ENCODE measurements around the gene CLASP1. TPM values are rescaled to one million over a fixed set of nuclear protein-coding genes. Genes with fewer than 3 reads are reported as not detected.
A peak's percentile ranks its signal among the peaks of the same experiment; 100 is the strongest.

CLASP1 gene
- total RNA-seq, 2 experiments from 2014 or later, result 64.6 to 66.5 TPM

- CTCF ChIA-PET, result interaction anchor here (1.7 kb wide), 1 partner anchor 159 kb away, joined by 4 read pairs; no protein-coding TSS in a partner anchor
Measured at GRCh38 chr2:121539750-121540469, 109.4 kb downstream of the CLASP1 start.

DNA sequence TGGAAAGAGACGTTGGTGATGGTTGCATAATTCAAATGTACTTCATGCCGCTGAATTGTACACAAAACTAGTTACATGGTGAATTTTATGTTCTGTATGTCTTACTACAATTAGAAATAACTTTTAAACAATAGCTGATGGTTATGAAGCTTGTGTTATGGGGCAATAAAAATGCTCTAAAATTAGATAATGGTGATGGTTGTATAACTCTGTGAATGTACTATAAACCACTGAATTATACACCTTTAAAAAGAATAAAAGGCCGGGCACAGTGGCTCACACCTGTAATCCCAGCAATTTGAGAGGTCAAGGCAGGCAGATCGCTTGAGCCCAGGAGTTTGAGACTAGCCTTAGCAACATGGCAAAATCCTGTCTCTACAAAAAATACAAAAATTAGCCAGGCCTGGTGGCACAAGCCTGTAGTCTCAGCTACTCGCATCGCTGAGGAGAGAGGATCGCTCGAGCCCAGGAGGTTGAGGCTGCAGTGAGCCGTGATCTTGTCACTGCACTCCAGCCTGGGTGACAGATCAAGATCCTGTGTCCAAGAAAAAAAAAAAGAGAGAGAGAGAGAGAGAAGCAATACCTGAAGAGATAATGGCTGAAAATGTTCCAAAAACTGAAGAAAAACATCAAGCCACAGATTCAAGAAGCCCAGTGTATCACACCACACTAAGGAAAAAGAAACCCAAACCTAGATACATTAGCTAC, 112.3 kb downstream of the CLASP1 start:
- H3K36me3 Mint-ChIP-seq (ENCODE audit: low read depth), result peaks cover 3% of the 10 kb centered on the region
- no peak for DNase-seq
- H3K4me3 Mint-ChIP-seq, result no peak overlapping the region
- H3K27me3 Mint-ChIP-seq, result no peaks in the 10 kb centered on the region
- peaks cover 49% of the 10 kb centered on the region for H3K4me1 Mint-ChIP-seq
- no peak overlapping the region for H3K27ac Mint-ChIP-seq
- ChIA-PET CTCF (interaction anchor here (1.3 kb wide), 1 partner anchor 182 kb away, joined by 3 read pairs; no protein-coding TSS in a partner anchor), POLR2A (no interaction called here)
- no peaks in the 10 kb centered on the region for H3K9me3 Mint-ChIP-seq

More at GRCh38 chr2:121539750-121540469, 109.4 kb downstream of the CLASP1 start:
- POLR2A ChIA-PET, result interaction anchor here (1.3 to 3.8 kb wide), 3 partner anchors 9 to 160 kb away, joined by 4 to 25 read pairs (median 8); partner anchors contain the start of gene RNU4ATAC
- H3K9me3 Mint-ChIP-seq, result no peaks in the 10 kb centered on the region
- H3K36me3 Mint-ChIP-seq (ENCODE audit: low read depth), result peaks cover 3% of the 10 kb centered on the region
- DNase-seq, result no peak
- peaks cover 31% of the 10 kb centered on the region for H3K4me1 Mint-ChIP-seq
- peak overlapping the region; percentile 17 for H3K27ac Mint-ChIP-seq
- peak overlapping the region; percentile 25 for H3K4me3 Mint-ChIP-seq
- no peaks in the 10 kb centered on the region for H3K27me3 Mint-ChIP-seq

DNA sequence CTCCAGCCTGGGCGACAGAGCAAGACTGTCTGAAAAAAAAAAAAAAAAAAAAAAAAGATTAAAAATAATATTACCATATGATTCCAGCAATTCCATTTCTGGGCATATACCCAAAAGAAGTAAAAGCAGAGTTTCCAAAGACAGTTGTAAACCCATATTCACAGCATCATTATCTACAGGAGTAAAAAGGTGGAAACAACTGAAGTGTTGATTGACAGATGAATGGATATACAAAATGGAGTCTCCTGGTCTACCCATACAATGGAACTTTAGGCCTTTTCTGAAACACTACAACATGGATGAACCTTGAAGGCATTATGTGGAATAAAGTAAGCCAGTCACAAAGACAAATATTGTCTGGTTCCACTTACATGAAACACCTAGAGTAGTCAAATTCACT, 112.9 kb downstream of the CLASP1 start:
- H3K36me3 Mint-ChIP-seq (ENCODE audit: low read depth), result peaks cover 3% of the 10 kb centered on the region
- no peak for DNase-seq
- no peaks in the 10 kb centered on the region for H3K9me3 Mint-ChIP-seq
- no peak overlapping the region for H3K4me3 Mint-ChIP-seq
- peaks cover 54% of the 10 kb centered on the region for H3K4me1 Mint-ChIP-seq
- POLR2A ChIA-PET, result no interaction called here
- CTCF ChIA-PET, result no interaction called here
- H3K27ac Mint-ChIP-seq, result no peak overlapping the region
- no peaks in the 10 kb centered on the region for H3K27me3 Mint-ChIP-seq

- H3K27me3 Mint-ChIP-seq, result no peaks in the 10 kb centered on the region
- ChIA-PET POLR2A (interaction anchor here (0.6 kb wide), 1 partner anchor 459 kb away, joined by 3 read pairs; no protein-coding TSS in a partner anchor), CTCF (no interaction called here)
- no peak overlapping the region for H3K27ac Mint-ChIP-seq
- H3K9me3 Mint-ChIP-seq, result no peaks in the 10 kb centered on the region
- H3K4me3 Mint-ChIP-seq, result no peak overlapping the region
- no peak for DNase-seq
- H3K4me1 Mint-ChIP-seq, result peaks cover 52% of the 10 kb centered on the region
- H3K36me3 Mint-ChIP-seq (ENCODE audit: low read depth), result peaks cover 8% of the 10 kb centered on the region
Measured at GRCh38 chr2:121534007-121534406, 115.3 kb downstream of the CLASP1 start.

GRCh38 chr2:121532894-121533293, 116.4 kb downstream of the CLASP1 start:
- ChIA-PET CTCF (interaction anchor here (2.0 to 3.8 kb wide), 3 partner anchors 13 to 187 kb away, joined by 5 to 42 read pairs (median 28); partner anchors contain the start of gene CLASP1), POLR2A (interaction anchor here (1.0 to 7.2 kb wide), 9 partner anchors 7 to 215 kb away, joined by 3 to 224 read pairs (median 22); partner anchors contain the start of genes CLASP1 and NIFK)
- Mint-ChIP-seq H3K4me1 (peaks cover 63% of the 10 kb centered on the region), H3K4me3 (no peak overlapping the region), H3K27ac (peak overlapping the region; percentile 26), H3K27me3 (no peaks in the 10 kb centered on the region), H3K9me3 (no peaks in the 10 kb centered on the region), H3K36me3 (ENCODE audit: low read depth) (peaks cover 16% of the 10 kb centered on the region)
- DNase-seq, result no peak

- no peaks in the 10 kb centered on the region for H3K27me3 Mint-ChIP-seq
- peaks cover 64% of the 10 kb centered on the region for H3K4me1 Mint-ChIP-seq
- H3K27ac Mint-ChIP-seq, result peak overlapping the region; percentile 71
- ChIA-PET POLR2A (interaction anchor here (1.0 to 7.2 kb wide), 14 partner anchors 8 to 224 kb away, joined by 3 to 224 read pairs (median 17); partner anchors contain the start of genes CLASP1, NIFK and TSN), CTCF (interaction anchor here (0.6 to 3.8 kb wide), 7 partner anchors 12 to 188 kb away, joined by 3 to 42 read pairs (median 5); partner anchors contain the start of gene CLASP1)
- H3K9me3 Mint-ChIP-seq, result no peaks in the 10 kb centered on the region
- H3K4me3 Mint-ChIP-seq, result peak overlapping the region; percentile 34
- peaks cover 22% of the 10 kb centered on the region for H3K36me3 Mint-ChIP-seq (ENCODE audit: low read depth)
- DNase-seq, result no peak
Measured at GRCh38 chr2:121532347-121532766, 116.9 kb downstream of the CLASP1 start.

GRCh38 chr2:121530212-121530705, 119.0 kb downstream of the CLASP1 start:
- POLR2A ChIA-PET, result interaction anchor here (0.6 to 7.2 kb wide), 74 partner anchors 9 to 1353 kb away, joined by 3 to 224 read pairs (median 5); partner anchors contain the start of genes CLASP1, NIFK and TSN

DNA sequence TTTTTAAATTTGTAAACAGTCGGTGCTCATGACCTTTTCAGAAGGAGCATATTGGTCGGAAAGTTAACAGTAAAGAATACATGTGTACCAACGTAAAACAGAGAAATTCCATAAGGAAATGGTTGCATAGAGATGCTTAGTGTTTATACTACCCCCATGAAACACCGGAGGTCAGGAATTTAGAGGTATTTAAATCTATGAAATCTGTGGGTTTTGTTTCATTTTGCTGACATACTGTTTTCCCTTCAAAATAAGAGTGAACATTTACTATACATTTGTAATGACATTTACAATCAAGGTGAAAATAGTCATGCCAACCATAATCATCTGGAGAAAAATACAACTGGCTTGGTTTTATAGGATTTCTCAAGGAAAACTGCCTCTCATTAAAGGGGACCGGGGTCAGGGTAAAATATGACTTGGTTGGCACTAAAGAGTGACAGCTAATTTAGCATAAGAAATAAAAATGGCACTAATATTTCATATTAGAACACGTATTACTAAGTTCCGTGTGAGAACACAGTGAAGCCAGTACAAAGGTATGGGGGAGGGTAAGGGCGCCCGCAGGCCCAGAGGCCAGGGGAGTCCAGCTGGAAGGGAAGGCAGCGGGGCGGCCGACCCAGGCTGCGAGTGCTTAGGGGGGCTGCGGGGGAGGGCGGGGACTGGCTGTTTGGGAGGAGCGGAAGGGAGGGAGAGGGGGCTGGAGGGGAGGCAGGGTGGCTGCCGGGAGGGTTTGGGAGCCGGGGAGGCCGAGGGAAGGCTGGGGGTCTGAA, 119.6 kb downstream of the CLASP1 start:
- POLR2A ChIA-PET, result interaction anchor here (0.9 to 7.2 kb wide), 41 partner anchors 8 to 1353 kb away, joined by 3 to 224 read pairs (median 7); partner anchors contain the start of genes CLASP1, NIFK and TSN
- Mint-ChIP-seq H3K4me3 (peak overlapping the region; percentile 88), H3K4me1 (peaks cover 63% of the 10 kb centered on the region), H3K27me3 (no peaks in the 10 kb centered on the region), H3K27ac (peak overlapping the region; percentile 96), H3K9me3 (peaks cover 2% of the 10 kb centered on the region), H3K36me3 (ENCODE audit: low read depth) (peaks cover 38% of the 10 kb centered on the region)
- CTCF ChIA-PET, result interaction anchor here (1.2 to 3.8 kb wide), 8 partner anchors 9 to 227 kb away, joined by 3 to 42 read pairs (median 9); partner anchors contain the start of gene CLASP1
- no peak for DNase-seq

More at GRCh38 chr2:121530212-121530705, 119.0 kb downstream of the CLASP1 start:
- CTCF ChIA-PET, result interaction anchor here (0.7 to 3.8 kb wide), 13 partner anchors 10 to 228 kb away, joined by 3 to 42 read pairs (median 5); partner anchors contain the start of genes CLASP1 and NIFK
- Mint-ChIP-seq H3K9me3 (peaks cover 2% of the 10 kb centered on the region), H3K27me3 (no peaks in the 10 kb centered on the region), H3K27ac (peak overlapping the region; percentile 96), H3K4me3 (peak overlapping the region; percentile 88), H3K4me1 (peaks cover 63% of the 10 kb centered on the region), H3K36me3 (ENCODE audit: low read depth) (peaks cover 34% of the 10 kb centered on the region)
- peak; percentile 88 for DNase-seq

DNA sequence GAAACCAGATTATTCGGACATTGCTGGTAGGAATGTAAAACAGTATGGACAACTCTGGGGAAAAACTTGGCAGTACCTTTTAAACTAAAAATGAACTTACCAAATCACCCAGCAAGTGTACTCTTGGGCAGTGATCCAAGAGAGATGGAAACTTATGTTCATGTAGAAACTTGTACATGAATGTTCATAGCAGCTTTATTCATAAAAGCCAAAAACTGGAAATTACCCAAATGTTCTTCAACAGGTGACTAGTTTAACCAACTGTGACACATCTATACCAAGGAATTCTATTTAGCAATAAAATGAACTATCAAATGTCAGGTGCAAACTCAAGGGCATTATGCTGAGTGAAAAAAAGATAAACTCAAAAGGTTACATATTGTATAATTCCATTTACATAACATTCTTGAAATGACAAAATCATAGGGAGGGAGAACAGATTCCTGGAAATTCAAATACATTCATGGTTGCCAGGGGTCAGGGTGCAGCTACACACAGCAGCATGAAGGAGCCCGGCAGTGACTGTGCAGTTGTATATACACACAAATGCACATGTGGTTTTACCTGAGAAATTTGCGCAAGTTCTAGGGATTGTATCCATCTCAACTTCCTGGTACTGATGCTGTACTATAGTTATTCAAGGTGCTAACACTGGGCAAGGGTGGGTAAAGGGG, 122.1 kb downstream of the CLASP1 start:
- Mint-ChIP-seq H3K27me3 (no peaks in the 10 kb centered on the region), H3K36me3 (ENCODE audit: low read depth) (peaks cover 48% of the 10 kb centered on the region), H3K4me3 (no peak overlapping the region), H3K9me3 (peaks cover 2% of the 10 kb centered on the region), H3K27ac (no peak overlapping the region), H3K4me1 (peaks cover 49% of the 10 kb centered on the region)
- no peak for DNase-seq
- ChIA-PET CTCF (interaction anchor here (2.3 kb wide), 1 partner anchor 172 kb away, joined by 8 read pairs; no protein-coding TSS in a partner anchor), POLR2A (interaction anchor here (1.0 to 7.2 kb wide), 2 partner anchors 173 to 209 kb away, joined by 4 to 165 read pairs; partner anchors contain the start of gene NIFK)

DNA sequence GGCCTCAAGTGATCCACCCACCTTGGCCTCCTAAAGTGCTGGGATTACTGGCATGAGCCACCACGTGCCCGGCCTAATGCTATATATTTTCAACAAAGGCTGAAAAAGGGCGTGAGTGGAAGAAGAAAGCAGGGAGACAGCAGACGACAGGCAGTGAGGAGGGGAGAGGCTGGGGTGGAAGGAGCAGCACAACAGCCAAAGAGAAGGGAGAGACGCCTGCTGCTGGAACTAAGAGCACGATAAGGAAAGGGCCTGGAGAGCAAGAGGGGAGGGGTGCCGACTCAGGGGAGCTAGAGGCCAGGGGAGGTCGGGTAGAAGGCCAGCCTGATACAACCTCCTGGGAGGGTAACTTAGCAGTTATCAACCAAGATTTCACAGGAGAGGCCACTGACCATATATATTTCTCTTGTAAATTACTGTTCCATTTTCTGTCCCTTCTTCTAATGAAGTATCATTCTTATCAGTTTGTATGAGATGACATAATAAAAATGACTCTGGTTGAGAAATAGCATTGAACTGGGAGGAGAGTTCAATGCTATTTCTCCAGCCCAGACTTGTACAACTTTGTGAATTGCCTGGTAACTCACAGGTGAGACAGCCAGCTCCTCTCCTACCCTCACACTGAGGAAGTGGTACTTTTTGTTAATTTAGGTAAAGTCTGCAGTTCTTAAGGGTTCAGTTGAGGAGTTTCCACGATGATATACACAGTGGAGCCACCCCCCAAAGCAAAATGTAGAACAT, 124.4 kb downstream of the CLASP1 start:
- POLR2A ChIA-PET, result no interaction called here
- peaks cover 61% of the 10 kb centered on the region for H3K36me3 Mint-ChIP-seq (ENCODE audit: low read depth)

DNA sequence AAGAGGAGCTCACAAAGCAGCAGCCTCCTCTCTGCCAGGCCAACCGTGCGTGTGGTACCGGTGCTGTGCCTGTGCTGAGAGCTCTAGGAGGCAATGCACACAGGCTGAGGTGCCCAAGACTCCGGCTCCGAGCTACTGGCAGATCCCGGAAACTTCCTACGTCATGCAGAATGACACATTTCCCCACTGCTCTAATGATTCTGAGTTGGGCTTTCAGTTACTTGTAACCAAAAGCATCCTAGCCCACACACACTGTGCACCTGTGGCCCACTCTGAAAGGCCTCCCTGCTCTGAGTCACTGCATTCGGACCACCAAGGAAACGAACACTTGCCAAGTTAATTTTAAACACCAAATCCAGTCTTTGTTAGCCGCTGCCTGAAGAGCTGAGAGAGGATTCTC, 127.9 kb downstream of the CLASP1 start:
- no peak overlapping the region for H3K4me3 Mint-ChIP-seq
- H3K4me1 Mint-ChIP-seq, result peaks cover 8% of the 10 kb centered on the region
- H3K27me3 Mint-ChIP-seq, result no peaks in the 10 kb centered on the region
- ChIA-PET CTCF (interaction anchor here (2.2 kb wide), 1 partner anchor 8 kb away, joined by 7 read pairs; the partner anchor contains the start of gene RNU4ATAC), POLR2A (interaction anchor here (1.6 kb wide), 1 partner anchor 9 kb away, joined by 14 read pairs; the partner anchor contains the start of gene RNU4ATAC)
- DNase-seq, result no peak
- no peak overlapping the region for H3K27ac Mint-ChIP-seq
- no peaks in the 10 kb centered on the region for H3K9me3 Mint-ChIP-seq
- H3K36me3 Mint-ChIP-seq (ENCODE audit: low read depth), result peaks cover 50% of the 10 kb centered on the region

More for the DNA sequence above, 124.4 kb downstream of the CLASP1 start:
- peak overlapping the region; percentile 16 for H3K27ac Mint-ChIP-seq
- H3K4me1 Mint-ChIP-seq, result peaks cover 37% of the 10 kb centered on the region
- peaks cover 2% of the 10 kb centered on the region for H3K9me3 Mint-ChIP-seq
- CTCF ChIA-PET, result no interaction called here
- no peak overlapping the region for H3K4me3 Mint-ChIP-seq
- no peaks in the 10 kb centered on the region for H3K27me3 Mint-ChIP-seq
- no peak for DNase-seq

All from activated CD4-positive, alpha-beta memory T cell treated with anti-CD3 and anti-CD28 coated beads, Interleukin-2, amount 10 ng/mL, durations not matched to agents 7 days and 5 days (primary cell).